D721Med (cell line): ENCODE results near the gene BARX2.

Experiments
- DNase-seq: peaks from one replicate; pipeline ENCODE4 v3.0.0; 2011; ENCODE audit warnings: low spot score; ENCODE audit not compliant: insufficient read length
- FAIRE-seq: peaks from 2 replicates; lab custom pipeline; 2011; peaks lifted over from hg19 to GRCh38; lab: Jason Lieb, UNC
- TF ChIP-seq, protein P1 (sequence below): IDR thresholded peaks from 2 replicates; pipeline ENCODE4 v1.5.1; 2012; ENCODE audit warnings: mild to moderate bottlenecking, control low read depth; ENCODE audit not compliant: insufficient read depth; ENCODE audit errors: missing control alignments

The BARX2 gene

GRCh38 chr11:129417458-129417857 is 41.8 kb downstream of the BARX2 start:
- TF ChIP-seq, protein P1, sequence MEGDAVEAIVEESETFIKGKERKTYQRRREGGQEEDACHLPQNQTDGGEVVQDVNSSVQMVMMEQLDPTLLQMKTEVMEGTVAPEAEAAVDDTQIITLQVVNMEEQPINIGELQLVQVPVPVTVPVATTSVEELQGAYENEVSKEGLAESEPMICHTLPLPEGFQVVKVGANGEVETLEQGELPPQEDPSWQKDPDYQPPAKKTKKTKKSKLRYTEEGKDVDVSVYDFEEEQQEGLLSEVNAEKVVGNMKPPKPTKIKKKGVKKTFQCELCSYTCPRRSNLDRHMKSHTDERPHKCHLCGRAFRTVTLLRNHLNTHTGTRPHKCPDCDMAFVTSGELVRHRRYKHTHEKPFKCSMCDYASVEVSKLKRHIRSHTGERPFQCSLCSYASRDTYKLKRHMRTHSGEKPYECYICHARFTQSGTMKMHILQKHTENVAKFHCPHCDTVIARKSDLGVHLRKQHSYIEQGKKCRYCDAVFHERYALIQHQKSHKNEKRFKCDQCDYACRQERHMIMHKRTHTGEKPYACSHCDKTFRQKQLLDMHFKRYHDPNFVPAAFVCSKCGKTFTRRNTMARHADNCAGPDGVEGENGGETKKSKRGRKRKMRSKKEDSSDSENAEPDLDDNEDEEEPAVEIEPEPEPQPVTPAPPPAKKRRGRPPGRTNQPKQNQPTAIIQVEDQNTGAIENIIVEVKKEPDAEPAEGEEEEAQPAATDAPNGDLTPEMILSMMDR, result no peak
- FAIRE-seq (no peak), DNase-seq (no peak)

- FAIRE-seq, result no peak
- TF ChIP-seq, protein P1, result no peak
- no peak for DNase-seq
These were observed 42.4 kb downstream of the BARX2 start for GRCh38 chr11:129418039-129418438.

- no peak for DNase-seq
- FAIRE-seq, result no peak
- TF ChIP-seq, protein P1, result no peak
These were observed 43.7 kb downstream of the BARX2 start for GRCh38 chr11:129419386-129419785.

GRCh38 chr11:129423426-129423825 is 47.8 kb downstream of the BARX2 start:
- TF ChIP-seq, protein P1, result no peak
- FAIRE-seq (no peak), DNase-seq (no peak)

GRCh38 chr11:129425214-129425613 is 49.6 kb downstream of the BARX2 start:
- DNase-seq (no peak), FAIRE-seq (no peak)
- TF ChIP-seq, protein P1, result no peak

- TF ChIP-seq, protein P1, result no peak
- no peak for FAIRE-seq
- no peak for DNase-seq
These were observed 50.4 kb downstream of the BARX2 start for GRCh38 chr11:129426038-129426437.

DNA sequence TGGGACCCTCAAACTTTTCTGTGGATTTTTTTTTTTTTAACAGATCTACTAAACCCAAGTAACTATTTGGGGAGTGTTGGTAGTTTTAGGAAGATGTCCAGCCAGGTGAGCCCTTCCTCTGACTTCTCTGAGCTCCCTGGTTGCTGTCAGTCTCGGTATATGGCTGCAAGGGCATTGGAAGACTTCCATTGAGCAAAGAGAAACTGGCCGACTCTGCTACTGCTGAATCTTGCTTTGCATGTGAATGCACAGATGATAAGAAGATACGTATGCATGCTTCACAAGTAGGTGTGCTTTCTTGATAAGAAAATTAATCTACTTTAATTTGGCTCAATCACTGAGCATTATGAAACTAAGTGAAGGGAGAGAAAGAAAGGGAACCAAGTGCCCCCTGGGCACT is 51.1 kb downstream of the BARX2 start:
- TF ChIP-seq, protein P1, result no peak
- DNase-seq (no peak), FAIRE-seq (no peak)
